ENCODE measurements around the gene C19orf12.

The C19orf12 gene

DNA sequence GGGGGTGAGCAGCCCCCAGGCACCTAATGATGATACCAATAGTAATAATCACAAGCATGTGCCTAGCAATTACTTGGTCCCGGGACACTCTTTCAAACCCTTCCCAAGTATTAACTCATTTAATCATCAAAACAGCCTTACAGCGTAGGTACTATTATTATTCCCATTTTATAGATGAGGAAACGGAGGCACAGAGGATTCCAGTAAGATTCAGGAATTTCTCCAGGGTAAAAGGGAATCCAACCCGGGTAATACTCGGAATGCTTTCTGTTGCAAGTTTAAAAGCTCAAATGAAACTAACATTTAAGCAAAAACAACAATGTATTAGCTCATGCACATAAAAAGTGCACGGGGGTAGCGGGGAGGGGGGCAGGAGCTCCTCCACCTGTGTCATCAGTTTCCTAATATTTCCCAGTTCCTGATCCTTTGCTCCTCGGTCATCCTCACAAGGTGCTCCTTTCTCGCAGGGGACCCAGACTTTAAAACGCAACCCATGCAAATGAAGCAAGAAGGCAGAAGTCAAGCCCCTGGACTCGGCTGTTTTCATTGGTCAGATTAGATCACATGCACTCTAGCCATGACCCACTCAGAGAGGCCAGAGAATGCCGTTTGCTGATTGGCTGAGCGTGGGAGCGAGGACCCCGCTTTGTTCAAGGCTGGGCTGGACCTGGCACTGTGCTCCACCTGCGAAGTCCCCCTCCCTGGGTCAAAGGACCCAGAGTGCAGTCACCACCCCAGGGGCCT is 38.3 kb upstream of the C19orf12 start:
- no peaks in the 10 kb centered on the region for H3K27me3 ChIP-seq (ENCODE audit: low read length)
- H3K36me3 ChIP-seq (ENCODE audit: low read length): no peaks in the 10 kb centered on the region
- no peaks in the 10 kb centered on the region for H3K9me3 ChIP-seq (ENCODE audit: insufficient read depth, low read length)
- H3K4me3 ChIP-seq (ENCODE audit: insufficient read depth, low read length, poor library complexity, severe bottlenecking): no peak overlapping the region
- no peaks in the 10 kb centered on the region for H4K20me1 ChIP-seq (ENCODE audit: low read depth, low read length)
- H2AFZ ChIP-seq (ENCODE audit: low read depth, low read length, severe bottlenecking): no peak overlapping the region
- H3K9ac ChIP-seq (ENCODE audit: low read length): no peak overlapping the region
- TF ChIP-seq EZH2phosphoT487 (conservative IDR thresholded peaks at IDR 0.05; ENCODE audit: low read length): no peak
- TF ChIP-seq, protein P1, sequence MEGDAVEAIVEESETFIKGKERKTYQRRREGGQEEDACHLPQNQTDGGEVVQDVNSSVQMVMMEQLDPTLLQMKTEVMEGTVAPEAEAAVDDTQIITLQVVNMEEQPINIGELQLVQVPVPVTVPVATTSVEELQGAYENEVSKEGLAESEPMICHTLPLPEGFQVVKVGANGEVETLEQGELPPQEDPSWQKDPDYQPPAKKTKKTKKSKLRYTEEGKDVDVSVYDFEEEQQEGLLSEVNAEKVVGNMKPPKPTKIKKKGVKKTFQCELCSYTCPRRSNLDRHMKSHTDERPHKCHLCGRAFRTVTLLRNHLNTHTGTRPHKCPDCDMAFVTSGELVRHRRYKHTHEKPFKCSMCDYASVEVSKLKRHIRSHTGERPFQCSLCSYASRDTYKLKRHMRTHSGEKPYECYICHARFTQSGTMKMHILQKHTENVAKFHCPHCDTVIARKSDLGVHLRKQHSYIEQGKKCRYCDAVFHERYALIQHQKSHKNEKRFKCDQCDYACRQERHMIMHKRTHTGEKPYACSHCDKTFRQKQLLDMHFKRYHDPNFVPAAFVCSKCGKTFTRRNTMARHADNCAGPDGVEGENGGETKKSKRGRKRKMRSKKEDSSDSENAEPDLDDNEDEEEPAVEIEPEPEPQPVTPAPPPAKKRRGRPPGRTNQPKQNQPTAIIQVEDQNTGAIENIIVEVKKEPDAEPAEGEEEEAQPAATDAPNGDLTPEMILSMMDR (IDR thresholded peaks at IDR 0.05; ENCODE audit: insufficient read depth, low read length, poor library complexity, severe bottlenecking): no peak
- no peaks in the 10 kb centered on the region for H3F3A ChIP-seq (ENCODE audit: insufficient read depth)
- no peak overlapping the region for H3K4me2 ChIP-seq (ENCODE audit: low read depth, low read length, poor library complexity, severe bottlenecking)
- no peaks in the 10 kb centered on the region for H3K9me2 ChIP-seq (replicated peaks; ENCODE audit: insufficient read depth, low read length)
- no peak overlapping the region for H3K27ac ChIP-seq (ENCODE audit: low read depth, low read length)
- H3K79me2 ChIP-seq (ENCODE audit: insufficient read depth, low read length): no peaks in the 10 kb centered on the region

- Histone ChIP-seq H3K79me2 (ENCODE audit: insufficient read depth, low read length) (no peaks in the 10 kb centered on the region), H3K36me3 (ENCODE audit: low read length) (no peaks in the 10 kb centered on the region), H3K9me2 (replicated peaks; ENCODE audit: insufficient read depth, low read length) (no peaks in the 10 kb centered on the region), H2AFZ (ENCODE audit: low read depth, low read length, severe bottlenecking) (no peak overlapping the region), H3K9ac (ENCODE audit: low read length) (no peak overlapping the region), H3K27me3 (ENCODE audit: low read length) (no peaks in the 10 kb centered on the region), H3K27ac (ENCODE audit: low read depth, low read length) (no peak overlapping the region), H3K4me2 (ENCODE audit: low read depth, low read length, poor library complexity, severe bottlenecking) (no peak overlapping the region), H3K4me3 (ENCODE audit: insufficient read depth, low read length, poor library complexity, severe bottlenecking) (no peak overlapping the region), H4K20me1 (ENCODE audit: low read depth, low read length) (no peaks in the 10 kb centered on the region), H3F3A (ENCODE audit: insufficient read depth) (no peaks in the 10 kb centered on the region), H3K9me3 (ENCODE audit: insufficient read depth, low read length) (no peaks in the 10 kb centered on the region)
- no peak for TF ChIP-seq EZH2phosphoT487 (conservative IDR thresholded peaks at IDR 0.05; ENCODE audit: low read length)
- TF ChIP-seq, protein P1 (IDR thresholded peaks at IDR 0.05; ENCODE audit: insufficient read depth, low read length, poor library complexity, severe bottlenecking): no peak
Measured at GRCh38 chr19:29752450-29753025, 37.5 kb upstream of the C19orf12 start.

DNA sequence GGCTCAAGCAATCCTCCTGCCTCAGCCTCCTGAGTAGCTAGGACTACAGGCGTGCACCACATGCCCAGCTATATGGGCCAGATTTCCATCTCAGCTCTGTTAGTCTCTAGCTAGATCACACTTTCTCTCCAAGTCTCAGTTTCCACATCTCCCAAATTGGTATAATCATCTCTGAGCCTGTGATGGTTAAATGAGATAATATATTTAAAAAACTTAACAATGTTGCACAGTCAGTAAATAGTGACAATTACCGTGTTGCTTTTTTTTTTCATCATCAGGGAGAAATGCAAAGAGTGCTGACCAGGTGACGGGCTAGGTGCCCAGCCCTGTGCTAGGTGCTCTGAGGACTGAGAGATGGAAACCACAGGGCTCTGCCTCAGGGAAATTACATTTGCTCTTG is 36.9 kb upstream of the C19orf12 start:
- Histone ChIP-seq H4K20me1 (ENCODE audit: low read depth, low read length) (no peaks in the 10 kb centered on the region), H3K36me3 (ENCODE audit: low read length) (no peaks in the 10 kb centered on the region), H3K9me2 (replicated peaks; ENCODE audit: insufficient read depth, low read length) (no peaks in the 10 kb centered on the region), H3K9ac (ENCODE audit: low read length) (no peak overlapping the region), H3K79me2 (ENCODE audit: insufficient read depth, low read length) (no peaks in the 10 kb centered on the region), H3K4me2 (ENCODE audit: low read depth, low read length, poor library complexity, severe bottlenecking) (no peak overlapping the region), H3F3A (ENCODE audit: insufficient read depth) (no peaks in the 10 kb centered on the region), H2AFZ (ENCODE audit: low read depth, low read length, severe bottlenecking) (no peak overlapping the region), H3K27me3 (ENCODE audit: low read length) (no peaks in the 10 kb centered on the region), H3K9me3 (ENCODE audit: insufficient read depth, low read length) (no peaks in the 10 kb centered on the region), H3K27ac (ENCODE audit: low read depth, low read length) (no peak overlapping the region), H3K4me3 (ENCODE audit: insufficient read depth, low read length, poor library complexity, severe bottlenecking) (no peak overlapping the region)
- no peak for TF ChIP-seq EZH2phosphoT487 (conservative IDR thresholded peaks at IDR 0.05; ENCODE audit: low read length)
- TF ChIP-seq, protein P1 (IDR thresholded peaks at IDR 0.05; ENCODE audit: insufficient read depth, low read length, poor library complexity, severe bottlenecking): no peak
